ENCODE results near the gene SPAG17.

SPAG17 gene

DNA sequence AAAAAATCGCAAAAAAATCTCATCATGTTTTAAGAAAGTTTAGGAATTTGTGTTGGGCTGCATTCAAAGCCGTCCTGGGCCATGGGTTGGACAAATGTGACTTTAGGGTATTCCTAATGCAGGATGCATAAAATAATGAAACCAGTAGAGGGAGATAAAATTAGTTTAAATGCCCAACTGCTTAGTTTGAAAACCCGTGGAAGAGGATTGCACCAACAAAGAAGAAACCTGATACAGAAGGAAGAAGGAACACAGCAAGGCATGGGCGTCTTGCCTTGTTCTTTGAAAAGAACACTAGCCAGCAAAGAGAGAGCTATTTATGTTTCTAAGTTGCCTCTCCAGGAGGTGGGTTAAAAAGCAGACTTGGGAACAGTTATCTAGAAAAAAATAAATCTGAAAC, 217.6 kb downstream of the SPAG17 start:
- peak; percentile 28 for DNase-seq (ENCODE audit: low spot score)
- TF ChIP-seq, protein P1, sequence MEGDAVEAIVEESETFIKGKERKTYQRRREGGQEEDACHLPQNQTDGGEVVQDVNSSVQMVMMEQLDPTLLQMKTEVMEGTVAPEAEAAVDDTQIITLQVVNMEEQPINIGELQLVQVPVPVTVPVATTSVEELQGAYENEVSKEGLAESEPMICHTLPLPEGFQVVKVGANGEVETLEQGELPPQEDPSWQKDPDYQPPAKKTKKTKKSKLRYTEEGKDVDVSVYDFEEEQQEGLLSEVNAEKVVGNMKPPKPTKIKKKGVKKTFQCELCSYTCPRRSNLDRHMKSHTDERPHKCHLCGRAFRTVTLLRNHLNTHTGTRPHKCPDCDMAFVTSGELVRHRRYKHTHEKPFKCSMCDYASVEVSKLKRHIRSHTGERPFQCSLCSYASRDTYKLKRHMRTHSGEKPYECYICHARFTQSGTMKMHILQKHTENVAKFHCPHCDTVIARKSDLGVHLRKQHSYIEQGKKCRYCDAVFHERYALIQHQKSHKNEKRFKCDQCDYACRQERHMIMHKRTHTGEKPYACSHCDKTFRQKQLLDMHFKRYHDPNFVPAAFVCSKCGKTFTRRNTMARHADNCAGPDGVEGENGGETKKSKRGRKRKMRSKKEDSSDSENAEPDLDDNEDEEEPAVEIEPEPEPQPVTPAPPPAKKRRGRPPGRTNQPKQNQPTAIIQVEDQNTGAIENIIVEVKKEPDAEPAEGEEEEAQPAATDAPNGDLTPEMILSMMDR (conservative IDR thresholded peaks at IDR 0.05; ENCODE audit: low read depth), result 0 out of 2 replicates have a peak, but pooled peaks have one; percentile 12
- POLR2A ChIA-PET (ENCODE audit: low non-redundant PET), result no interaction called here
- no peak overlapping the region for H3K27ac ChIP-seq
- CTCF ChIA-PET, result no interaction called here

DNA sequence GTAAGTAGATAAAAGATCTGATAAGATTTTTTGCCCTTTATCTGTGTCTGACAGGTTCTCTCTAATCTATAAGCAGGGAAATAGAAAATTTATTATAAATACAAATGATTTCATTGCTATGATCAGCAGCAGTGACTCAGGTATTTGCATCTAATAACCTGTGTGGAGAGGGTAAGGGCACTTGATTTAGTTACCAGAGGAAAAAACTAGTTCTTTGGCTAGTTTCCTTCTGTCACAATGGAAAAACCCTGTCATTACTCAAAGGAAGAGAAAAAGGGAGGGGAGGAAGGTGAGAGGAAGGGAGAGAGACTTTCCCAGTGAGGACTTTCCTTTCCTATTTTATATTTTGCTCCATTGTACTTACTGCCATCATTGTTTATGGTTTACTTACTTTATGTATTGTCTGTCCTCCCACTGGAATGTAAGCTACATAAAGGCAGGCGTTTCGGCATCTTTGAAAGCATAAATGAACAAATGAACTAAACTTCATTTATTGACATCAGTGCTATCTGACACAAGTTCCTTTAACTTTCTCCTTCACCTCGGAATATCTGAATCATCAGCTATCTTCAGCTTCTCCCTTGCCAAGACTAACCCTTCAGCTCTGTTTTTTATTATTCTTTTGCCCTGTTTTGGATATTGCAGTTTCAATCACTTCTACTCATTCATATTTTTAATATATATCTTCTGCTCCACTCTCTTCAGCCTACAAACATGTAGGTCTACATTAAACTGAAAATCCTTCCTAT, 220.6 kb downstream of the SPAG17 start:
- CTCF ChIA-PET, result no interaction called here
- TF ChIP-seq, protein P1 (conservative IDR thresholded peaks at IDR 0.05; ENCODE audit: low read depth), result no peak
- no peak overlapping the region for H3K27ac ChIP-seq
- POLR2A ChIA-PET (ENCODE audit: low non-redundant PET), result no interaction called here
- no peak for DNase-seq (ENCODE audit: low spot score)

GRCh38 chr1:117959364-117959763, 225.7 kb downstream of the SPAG17 start:
- H3K27ac ChIP-seq, result no peak overlapping the region
- CTCF ChIA-PET, result no interaction called here
- POLR2A ChIA-PET (ENCODE audit: low non-redundant PET), result no interaction called here
- TF ChIP-seq, protein P1 (conservative IDR thresholded peaks at IDR 0.05; ENCODE audit: low read depth), result no peak
- no peak for DNase-seq (ENCODE audit: low spot score)

DNA sequence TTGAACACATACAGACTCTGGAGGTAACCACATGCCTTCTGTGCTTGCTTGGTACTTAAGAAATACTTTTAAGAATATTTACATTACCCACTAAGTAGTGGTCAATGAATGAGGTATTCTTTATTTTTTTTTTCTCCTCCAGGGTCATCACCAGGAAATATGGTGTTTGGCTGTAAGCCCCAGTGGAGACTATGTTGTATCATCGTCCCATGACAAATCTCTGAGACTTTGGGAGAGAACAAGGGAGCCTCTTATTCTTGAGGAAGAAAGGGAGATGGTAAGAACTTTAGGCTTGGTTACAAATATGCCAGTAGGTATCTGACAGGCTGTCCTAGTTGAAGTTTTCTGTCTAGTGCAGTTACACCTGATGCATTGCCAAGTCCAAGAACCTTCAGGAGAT, 232.6 kb downstream of the SPAG17 start:
- ChIA-PET POLR2A (ENCODE audit: low non-redundant PET) (no interaction called here), CTCF (no interaction called here)
- H3K27ac ChIP-seq, result no peak overlapping the region
- TF ChIP-seq, protein P1 (conservative IDR thresholded peaks at IDR 0.05; ENCODE audit: low read depth), result no peak
- DNase-seq (ENCODE audit: low spot score), result no peak

DNA sequence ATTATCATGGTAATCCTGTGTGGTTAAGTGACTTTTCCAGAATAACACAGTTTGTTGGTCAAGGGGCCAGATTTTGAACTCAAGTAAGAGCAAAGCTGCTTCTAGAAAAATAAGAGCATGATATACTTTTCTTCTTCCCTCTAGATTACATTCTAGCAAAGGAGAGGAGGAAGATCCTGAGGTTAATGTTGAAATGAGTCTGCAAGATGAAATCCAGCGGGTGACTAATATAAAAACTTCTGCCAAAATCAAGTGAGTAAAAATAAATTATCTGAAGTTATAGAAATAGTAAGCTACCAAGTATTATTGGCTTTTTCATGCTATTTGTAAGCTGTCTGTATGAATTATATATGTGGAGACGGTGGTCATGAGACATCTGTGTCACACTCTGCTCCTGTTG, 242.7 kb downstream of the SPAG17 start:
- ChIA-PET POLR2A (ENCODE audit: low non-redundant PET) (no interaction called here), CTCF (interaction anchor here (0.7 kb wide), 1 partner anchor 1427 kb away, joined by 3 read pairs; no protein-coding TSS in a partner anchor)
- TF ChIP-seq, protein P1 (conservative IDR thresholded peaks at IDR 0.05; ENCODE audit: low read depth), result no peak
- no peak overlapping the region for H3K27ac ChIP-seq
- DNase-seq (ENCODE audit: low spot score), result no peak

GRCh38 chr1:117933769-117934168, 251.3 kb downstream of the SPAG17 start:
- TF ChIP-seq, protein P1 (conservative IDR thresholded peaks at IDR 0.05; ENCODE audit: low read depth), result no peak
- ChIA-PET CTCF (no interaction called here), POLR2A (ENCODE audit: low non-redundant PET) (no interaction called here)
- H3K27ac ChIP-seq, result no peak overlapping the region
- DNase-seq (ENCODE audit: low spot score), result no peak
